BLaER1 treated with 17β-estradiol and CSF1 and Interleukin-3, amounts not matched to agents 10 nM and 100 nM (cell line): ENCODE measurements around the gene RER1.

Experiments used
- H3K27ac ChIP-seq, 11 experiments: shearing (Covaris generic); formaldehyde crosslinking; 2 replicates each; pipeline ENCODE4 v1.8.1; 2022
- H3K27me3 ChIP-seq, 11 experiments: shearing (Covaris generic); formaldehyde crosslinking; 2 replicates each; pipeline ENCODE4 v1.8.1; 2022
- H3K36me3 ChIP-seq, 11 experiments: shearing (Covaris generic); formaldehyde crosslinking; 2 replicates each; pipeline ENCODE4 v1.8.1; 2022
- H3K4me1 ChIP-seq, 10 experiments: shearing (Covaris generic); formaldehyde crosslinking; 2 replicates each; pipeline ENCODE4 v1.8.1; 2022
- H3K4me2 ChIP-seq, 11 experiments: shearing (Covaris generic); formaldehyde crosslinking; 2 replicates each; pipeline ENCODE4 v1.8.1; 2022
- H3K4me3 ChIP-seq, 10 experiments: shearing (Covaris generic); formaldehyde crosslinking; 2 replicates each; pipeline ENCODE4 v1.8.1; 2022
- H3K9ac ChIP-seq, 11 experiments: shearing (Covaris generic); formaldehyde crosslinking; 2 replicates each; pipeline ENCODE4 v1.8.1; 2022
- H3K9me3 ChIP-seq, 11 experiments: shearing (Covaris generic); formaldehyde crosslinking; replicated peaks in 1 of 11; 2 replicates each; pipeline ENCODE4 v1.8.1; 2022
- H4K20me1 ChIP-seq, 11 experiments: shearing (Covaris generic); formaldehyde crosslinking; 2 replicates each; pipeline ENCODE4 v1.8.1; 2022
- Cebpa-rat ChIP-seq, 11 experiments: shearing (Covaris generic); IDR thresholded peaks; 2 replicates each; pipeline ENCODE4 v1.8.1; 2022

RER1 gene

GRCh38 chr1:2391041-2391930 lies at the start of gene RER1, which contains the start of gene MORN1:
Gene RER1 (plus strand): TSS chr1:2391841. CDS start chr1:2395791, 3,950 bp downstream.
Gene MORN1 (minus strand): TSS chr1:2391554. CDS start chr1:2391533, 21 bp downstream.
- TF ChIP-seq Cebpa-rat (IDR thresholded peaks at IDR 0.05), result no peak
- Histone ChIP-seq H3K4me2 (peak within 1 kb of the TSS; percentile 90 to 100 (median 98)), H3K27me3 (no peaks in the 10 kb centered on the region), H3K27ac (peak within 1 kb of the TSS; percentile 73 to 93 (median 85); a peak in 21 of 22 replicates), H4K20me1 (peaks cover 37 to 54% (median 39%) of the 10 kb centered on the region in 11 experiments; a peak in 21 of 22 replicates), H3K9me3 (no peaks in the 10 kb centered on the region), H3K4me1 (peaks cover 66 to 83% (median 73%) of the 10 kb centered on the region in 10 experiments), H3K9ac (peak within 1 kb of the TSS; percentile 84 to 95 (median 88)), H3K36me3 (peaks cover 28 to 37% (median 34%) of the 10 kb centered on the region in 11 experiments), H3K4me3 (peak within 1 kb of the TSS; percentile 72 to 99 (median 94))

GRCh38 chr1:2342384-2343022 lies 49.1 kb upstream of the RER1 start:
- Histone ChIP-seq H3K4me2 (no peak overlapping the region), H4K20me1 (peaks cover 0 to 9% (median 0%) of the 10 kb centered on the region in 11 experiments; a peak in 2 of 22 replicates), H3K27me3 (peaks cover 0 to 22% (median 3%) of the 10 kb centered on the region in 11 experiments; a peak in 6 of 22 replicates), H3K36me3 (no peaks in the 10 kb centered on the region), H3K9ac (no peak overlapping the region), H3K4me3 (no peak overlapping the region), H3K4me1 (peaks cover 0 to 7% (median 2%) of the 10 kb centered on the region in 10 experiments; a peak in 7 of 20 replicates), H3K9me3 (no peaks in the 10 kb centered on the region), H3K27ac (no peak overlapping the region)
- no peak for TF ChIP-seq Cebpa-rat (IDR thresholded peaks at IDR 0.05)

GRCh38 chr1:2343023-2343935 lies 48.4 kb upstream of the RER1 start:
- H4K20me1 ChIP-seq, result peaks cover 0 to 7% (median 0%) of the 10 kb centered on the region in 11 experiments; a peak in 3 of 22 replicates
- peak overlapping the region in 8 of 11 experiments; percentile 9 to 32 (median 23); a peak in 9 of 22 replicates for H3K4me2 ChIP-seq
- H3K27ac ChIP-seq, result peak overlapping the region in 3 of 11 experiments; percentile 26 to 49 (median 30); a peak in 2 of 22 replicates
- no peaks in the 10 kb centered on the region for H3K36me3 ChIP-seq
- no peak overlapping the region for H3K4me3 ChIP-seq
- H3K27me3 ChIP-seq, result peaks cover 0 to 14% (median 0%) of the 10 kb centered on the region in 11 experiments; a peak in 6 of 22 replicates
- no peaks in the 10 kb centered on the region for H3K9me3 ChIP-seq
- no peak for TF ChIP-seq Cebpa-rat (IDR thresholded peaks at IDR 0.05)
- peak overlapping the region in 7 of 11 experiments; percentile 26 to 53 (median 38); a peak in 4 of 22 replicates for H3K9ac ChIP-seq
- peaks cover 0 to 7% (median 2%) of the 10 kb centered on the region in 10 experiments; a peak in 7 of 20 replicates for H3K4me1 ChIP-seq

- Histone ChIP-seq H3K27ac (no peak overlapping the region), H3K4me3 (no peak overlapping the region), H3K9me3 (no peaks in the 10 kb centered on the region)
Observed at GRCh38 chr1:2344121-2344681, 47.4 kb upstream of the RER1 start.

GRCh38 chr1:2344744-2345296 lies 46.8 kb upstream of the RER1 start:
- no peak overlapping the region for H3K27ac ChIP-seq
- H3K4me3 ChIP-seq, result no peak overlapping the region
- H3K27me3 ChIP-seq, result no peaks in the 10 kb centered on the region; a peak in 1 of 22 replicates

More at GRCh38 chr1:2344121-2344681, 47.4 kb upstream of the RER1 start:
- no peak overlapping the region for H3K9ac ChIP-seq
- no peaks in the 10 kb centered on the region; a peak in 3 of 22 replicates for H4K20me1 ChIP-seq
- TF ChIP-seq Cebpa-rat (IDR thresholded peaks at IDR 0.05), result no peak
- no peaks in the 10 kb centered on the region for H3K36me3 ChIP-seq
- H3K4me2 ChIP-seq, result no peak overlapping the region
- H3K4me1 ChIP-seq, result peaks cover 0 to 7% (median 2%) of the 10 kb centered on the region in 10 experiments; a peak in 7 of 20 replicates
- peaks cover 0 to 5% (median 0%) of the 10 kb centered on the region in 11 experiments; a peak in 3 of 22 replicates for H3K27me3 ChIP-seq

GRCh38 chr1:2345297-2346075 lies 46.2 kb upstream of the RER1 start:
- no peak for TF ChIP-seq Cebpa-rat (IDR thresholded peaks at IDR 0.05)
- Histone ChIP-seq H3K9ac (no peak overlapping the region), H3K4me3 (no peak overlapping the region), H3K27me3 (no peaks in the 10 kb centered on the region; a peak in 1 of 22 replicates), H3K36me3 (no peaks in the 10 kb centered on the region), H4K20me1 (peaks cover 0 to under 1% (median 0%) of the 10 kb centered on the region in 11 experiments; a peak in 4 of 22 replicates), H3K4me1 (peaks cover 0 to 7% (median 2%) of the 10 kb centered on the region in 10 experiments; a peak in 7 of 20 replicates), H3K27ac (no peak overlapping the region), H3K4me2 (no peak overlapping the region), H3K9me3 (no peaks in the 10 kb centered on the region)

More at GRCh38 chr1:2344744-2345296, 46.8 kb upstream of the RER1 start:
- Histone ChIP-seq H3K9ac (no peak overlapping the region), H3K4me1 (peaks cover 0 to 7% (median 2%) of the 10 kb centered on the region in 10 experiments; a peak in 7 of 20 replicates), H3K36me3 (no peaks in the 10 kb centered on the region), H3K9me3 (no peaks in the 10 kb centered on the region), H3K4me2 (no peak overlapping the region), H4K20me1 (no peaks in the 10 kb centered on the region; a peak in 4 of 22 replicates)
- no peak for TF ChIP-seq Cebpa-rat (IDR thresholded peaks at IDR 0.05)
